HTERT RPE-1 (cell line): ENCODE results near the gene SLC35F3.

ENCODE experiments used
- in situ Hi-C: fragments of 300-500 bp; cut with MboI; formaldehyde crosslinking; loops from 4 replicates; pipeline ENCODE4 v1.14.3; 2020; ENCODE audit warnings: low sequenced_read_pairs

The SLC35F3 gene

DNA sequence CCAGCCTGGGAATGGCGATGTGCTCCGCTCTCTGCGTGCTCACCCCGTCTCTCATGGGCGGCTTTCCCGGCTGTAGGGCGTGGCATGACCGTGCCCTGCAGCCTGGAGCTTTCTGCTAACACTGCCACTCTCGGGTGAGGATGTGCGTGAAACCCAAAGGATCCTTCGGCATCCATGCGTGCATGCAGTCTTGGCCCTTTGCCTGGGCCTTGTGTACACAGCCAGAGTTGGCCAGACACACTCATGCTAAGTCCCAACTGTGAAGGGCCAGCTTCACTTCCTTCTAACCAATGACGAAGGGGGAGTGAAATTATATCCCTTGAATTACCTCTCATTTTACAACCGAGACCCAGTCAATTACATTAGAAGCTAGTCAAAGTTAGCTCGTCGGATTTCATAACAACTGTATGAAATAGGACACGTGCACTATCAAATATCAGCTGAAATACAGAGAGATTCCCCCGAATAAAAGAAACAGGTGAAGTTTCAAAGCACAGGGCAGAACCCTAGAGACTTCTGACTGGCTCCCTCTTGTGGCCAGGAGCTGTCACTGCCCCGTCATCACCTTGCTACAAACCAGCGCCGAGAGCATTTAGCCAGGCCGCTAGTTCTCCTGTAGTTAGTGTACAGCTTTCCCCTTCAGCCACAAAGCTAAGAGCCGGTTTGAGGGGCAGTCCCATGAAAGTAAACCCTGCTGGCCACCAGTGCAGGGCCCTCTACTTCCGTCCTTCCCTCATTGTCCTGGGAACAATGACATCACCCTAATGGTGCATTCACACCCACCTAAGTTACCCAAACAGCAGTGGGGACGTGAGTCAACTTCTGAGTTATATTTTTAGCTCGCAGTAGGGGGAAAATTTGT, 405.4 kb downstream of the SLC35F3 start:
- in situ Hi-C loops: no loop called here

- in situ Hi-C loops: no loop called here
These were observed 406.0 kb downstream of the SLC35F3 start for GRCh38 chr1:234310460-234310817.

DNA sequence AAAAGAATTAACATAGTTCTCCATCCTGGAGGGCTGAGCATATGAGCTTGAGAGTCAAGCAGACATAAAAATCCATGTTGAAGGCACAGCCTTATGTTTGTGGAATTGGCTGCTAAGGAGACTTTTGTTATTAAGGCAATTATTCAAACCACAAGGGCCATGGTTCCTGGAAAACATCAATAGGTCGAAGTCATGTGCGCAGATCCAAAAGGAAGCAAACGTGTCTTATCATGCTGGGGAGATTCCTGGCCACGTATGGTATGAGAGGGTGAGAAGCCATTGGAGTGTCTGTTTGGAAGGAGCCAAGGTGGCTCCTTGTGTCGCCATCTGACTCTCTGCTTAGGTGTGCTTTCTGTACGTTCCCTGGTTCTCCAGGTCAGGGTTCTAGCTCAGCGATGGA, 406.9 kb downstream of the SLC35F3 start:
- in situ Hi-C loops: no loop called here

GRCh38 chr1:234313171-234313570, 408.7 kb downstream of the SLC35F3 start:
- in situ Hi-C loops: no loop called here

- in situ Hi-C loops: no loop called here
These were observed 410.6 kb downstream of the SLC35F3 start for GRCh38 chr1:234315091-234315541.

DNA sequence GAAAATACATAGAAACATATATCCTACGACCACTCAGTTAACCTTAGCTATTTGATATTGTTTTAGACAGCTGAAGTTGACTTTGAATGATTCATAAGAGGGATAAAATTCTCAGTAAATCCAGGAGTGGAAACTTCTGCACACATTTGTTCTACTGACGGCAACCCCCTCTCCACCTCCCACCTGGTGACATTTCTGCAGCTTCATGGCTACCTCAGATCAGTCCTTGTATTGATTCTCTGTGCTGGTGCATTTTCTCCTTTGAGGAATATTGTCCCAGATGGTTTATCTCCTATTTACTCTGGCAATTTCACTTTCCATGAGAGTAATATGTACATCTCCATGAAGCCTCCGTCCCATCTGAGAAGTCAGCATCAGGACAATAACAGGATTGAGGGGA, 411.1 kb downstream of the SLC35F3 start:
- in situ Hi-C loops: no loop called here

DNA sequence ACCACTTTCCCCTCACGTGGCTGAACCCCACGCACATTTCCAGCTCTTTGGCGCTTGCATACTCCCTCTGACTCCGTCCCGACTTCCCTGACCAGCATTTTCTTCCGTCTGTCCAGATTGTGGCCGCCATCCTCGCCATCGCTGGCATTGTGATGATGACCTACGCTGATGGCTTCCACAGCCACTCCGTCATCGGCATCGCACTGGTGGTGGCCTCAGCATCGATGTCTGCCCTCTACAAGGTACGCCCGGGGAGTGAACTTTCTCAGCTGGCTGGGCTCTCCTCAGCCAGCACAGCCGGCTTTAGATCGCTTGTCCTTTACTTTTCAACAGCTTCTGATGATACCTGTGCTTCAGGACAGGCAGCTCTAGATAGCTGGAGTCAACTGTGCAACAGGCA, 412.0 kb downstream of the SLC35F3 start:
- in situ Hi-C loops: no loop called here

- in situ Hi-C loops: no loop called here
These were observed 412.5 kb downstream of the SLC35F3 start for GRCh38 chr1:234316937-234317336.

DNA sequence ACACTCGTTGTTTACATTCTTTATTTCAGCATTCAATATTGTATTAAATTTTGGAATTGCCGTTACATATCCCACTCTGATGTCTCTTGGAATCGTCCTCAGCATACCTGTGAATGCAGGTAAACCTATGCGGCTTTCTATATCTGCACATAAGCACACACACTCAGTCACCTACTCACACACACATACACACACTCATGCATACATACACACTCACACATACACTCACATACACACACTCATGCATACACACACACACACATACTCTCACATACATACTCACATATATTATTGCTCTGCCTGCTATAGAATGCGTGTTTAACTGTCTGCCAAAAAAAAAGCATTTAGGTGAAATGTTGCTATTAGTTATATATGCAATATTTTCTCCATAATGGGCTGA, 415.6 kb downstream of the SLC35F3 start:
- in situ Hi-C loops: no loop called here

DNA sequence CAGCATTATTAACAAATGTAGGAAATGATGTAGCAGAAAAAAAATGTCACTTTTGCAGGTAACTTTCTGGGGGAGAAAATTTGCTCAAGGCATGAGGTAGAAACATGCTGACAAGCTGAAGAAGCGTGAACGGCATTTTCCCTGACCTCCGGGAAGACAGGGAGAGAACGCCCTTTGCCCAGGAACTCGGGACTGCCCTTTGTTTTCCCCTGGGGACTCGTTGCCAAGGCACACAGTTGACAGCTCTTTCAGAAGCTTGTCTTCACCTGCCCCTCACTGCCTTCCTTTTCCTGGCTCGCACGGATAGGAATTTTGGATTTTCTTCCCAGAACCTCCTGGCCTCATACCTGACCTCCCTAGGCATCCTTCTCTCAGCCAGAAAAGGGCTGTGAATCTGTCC, 416.1 kb downstream of the SLC35F3 start:
- in situ Hi-C loops: no loop called here

GRCh38 chr1:234321231-234321630, 416.8 kb downstream of the SLC35F3 start:
- in situ Hi-C loops: no loop called here

DNA sequence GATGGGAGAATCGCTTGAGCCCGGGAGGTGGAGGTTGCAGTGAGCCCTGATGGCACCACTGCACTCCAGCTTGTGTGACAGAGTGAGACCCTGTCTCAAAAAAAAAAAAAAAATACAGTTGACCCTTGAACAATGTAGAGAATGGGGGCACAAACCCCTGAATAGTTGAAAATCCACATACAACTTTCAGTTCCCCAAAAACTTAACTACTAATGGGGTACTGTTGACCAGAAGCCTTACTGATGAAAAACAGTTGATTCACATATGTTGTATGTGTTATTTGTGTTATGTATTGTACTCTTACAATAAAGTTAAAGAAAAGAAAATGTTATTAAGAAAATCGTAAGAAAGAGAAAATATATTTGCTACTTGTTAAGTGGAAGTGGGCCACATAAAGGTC, 417.6 kb downstream of the SLC35F3 start:
- in situ Hi-C loops: no loop called here

DNA sequence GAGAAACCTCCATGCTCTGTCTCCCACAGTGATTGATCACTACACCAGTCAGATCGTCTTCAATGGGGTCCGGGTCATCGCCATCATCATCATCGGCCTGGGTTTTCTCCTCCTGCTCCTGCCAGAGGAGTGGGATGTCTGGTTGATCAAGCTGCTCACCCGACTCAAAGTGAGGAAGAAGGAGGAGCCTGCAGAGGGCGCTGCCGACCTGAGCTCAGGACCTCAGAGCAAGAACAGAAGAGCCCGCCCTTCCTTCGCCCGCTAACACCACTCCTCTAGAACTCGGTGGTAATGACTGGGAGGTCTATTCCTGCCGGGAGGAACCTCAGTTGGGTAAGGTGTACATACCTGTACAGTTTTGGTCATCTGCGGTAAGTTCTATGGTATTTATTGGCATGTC, 418.5 kb downstream of the SLC35F3 start:
- in situ Hi-C loops: no loop called here

- in situ Hi-C loops: no loop called here
These were observed 420.3 kb downstream of the SLC35F3 start for GRCh38 chr1:234324821-234325220.

- in situ Hi-C loops: no loop called here
These were observed 421.5 kb downstream of the SLC35F3 start for GRCh38 chr1:234325878-234326496.

- in situ Hi-C loops: no loop called here
These were observed 422.3 kb downstream of the SLC35F3 start for GRCh38 chr1:234326497-234327366.

- in situ Hi-C loops: no loop called here
These were observed 423.2 kb downstream of the SLC35F3 start for GRCh38 chr1:234327577-234328164.

GRCh38 chr1:234330843-234331215, 426.4 kb downstream of the SLC35F3 start:
- in situ Hi-C loops: no loop called here

DNA sequence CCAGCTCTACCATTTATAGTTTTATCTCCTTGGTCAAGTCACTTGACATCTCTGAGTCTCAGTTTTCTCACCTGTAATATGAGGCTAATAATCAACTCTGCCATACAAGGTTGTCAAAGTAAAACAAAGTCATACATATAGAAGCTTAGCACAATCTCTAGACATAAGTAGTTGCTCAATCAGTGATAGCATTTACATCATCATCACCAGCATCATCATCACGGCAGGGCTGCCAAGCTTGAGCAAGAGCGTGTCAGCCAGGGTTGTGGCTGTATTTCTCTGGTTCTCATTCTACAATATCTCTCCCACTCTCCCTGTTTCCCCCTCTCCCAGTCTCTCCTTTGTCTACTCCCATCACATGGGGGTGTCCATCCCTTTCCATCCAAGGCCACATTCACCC, 427.0 kb downstream of the SLC35F3 start:
- in situ Hi-C loops: no loop called here

DNA sequence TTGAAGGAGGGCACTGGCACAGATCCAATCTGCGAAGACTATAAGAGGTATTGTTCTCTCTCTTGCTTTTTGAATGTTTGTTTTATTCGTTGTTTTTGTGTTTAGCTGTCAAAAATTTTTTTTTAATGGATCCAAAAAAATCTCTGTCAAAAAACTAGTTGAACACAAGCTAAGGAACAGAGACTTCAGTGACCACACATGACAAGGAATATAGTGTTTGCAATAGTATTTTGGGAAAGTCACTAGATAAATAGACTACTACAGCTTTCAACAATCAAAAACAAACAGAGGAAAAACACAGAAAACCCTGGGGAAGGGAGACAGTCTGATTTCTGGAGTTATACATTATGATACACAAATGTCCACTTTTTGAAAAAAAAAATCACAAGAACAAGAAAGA, 431.9 kb downstream of the SLC35F3 start:
- in situ Hi-C loops: no loop called here

DNA sequence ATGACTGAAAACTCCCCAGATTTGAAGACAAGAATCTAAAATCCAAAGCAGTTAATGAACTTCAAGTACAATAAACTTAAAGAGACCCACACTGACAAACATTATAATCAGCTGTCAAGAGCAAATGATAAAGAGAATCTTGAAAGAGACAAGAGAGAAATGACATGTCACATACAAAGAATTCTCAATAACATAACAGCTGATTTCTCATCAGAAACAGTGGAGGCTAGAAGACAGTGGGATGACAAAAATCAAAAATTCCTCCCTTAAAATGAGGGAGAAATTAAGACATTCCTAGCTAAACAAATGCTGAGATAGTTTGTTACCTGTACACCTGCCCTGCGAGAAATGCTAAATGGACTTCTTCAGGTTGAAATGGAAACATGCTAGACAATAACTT, 432.8 kb downstream of the SLC35F3 start:
- in situ Hi-C loops: no loop called here
